ENCODE data around the gene BDH2. TPM values are rescaled to one million over a fixed set of nuclear protein-coding genes. Genes with fewer than 3 reads are reported as not detected.

BDH2 gene
- 58.6 and 68.1 TPM in 2 replicates for total RNA-seq (2014; rRNA removed)
- 40.1 TPM for polyA plus RNA-seq (2012)

DNA sequence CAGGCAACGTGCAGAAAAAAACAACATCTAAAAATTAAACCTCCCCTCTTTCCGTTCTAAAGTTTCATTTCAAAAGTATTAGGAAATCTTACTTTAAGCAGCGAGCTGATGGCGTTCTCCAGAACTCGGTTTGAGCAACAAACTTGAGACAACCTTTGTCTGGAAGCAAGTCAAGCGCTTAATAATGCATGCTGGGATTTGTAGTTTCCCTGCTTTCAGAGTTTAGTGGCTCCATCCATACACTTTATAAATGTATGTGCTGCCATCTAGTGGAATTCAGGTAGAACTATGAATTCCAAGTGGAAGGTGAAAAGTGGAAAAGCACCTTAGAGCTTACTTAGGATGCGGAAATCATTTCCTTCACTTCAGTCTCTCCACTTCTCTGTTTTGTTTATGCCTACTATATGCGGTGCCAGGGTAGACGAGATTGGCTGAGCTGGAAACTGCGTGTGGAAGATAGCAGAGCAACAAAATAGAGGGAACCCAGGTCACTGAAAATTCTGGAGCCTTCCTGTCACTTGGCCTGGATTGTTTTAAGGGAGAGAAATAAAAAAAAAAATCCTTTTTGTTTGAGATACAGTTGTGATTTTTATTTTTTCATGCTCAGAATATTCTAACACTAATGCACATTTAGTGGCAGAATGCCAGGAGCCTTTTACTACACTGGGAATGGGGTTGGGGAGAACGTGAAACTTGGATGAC is at the start of gene BDH2:
BDH2 (minus strand) TSS at position 144 of the 702 bp plus-strand sequence. CDS start 3,580 bp downstream, outside the sequence.
- DNase-seq (ENCODE audit: low read depth) = peak; percentile 95

DNA sequence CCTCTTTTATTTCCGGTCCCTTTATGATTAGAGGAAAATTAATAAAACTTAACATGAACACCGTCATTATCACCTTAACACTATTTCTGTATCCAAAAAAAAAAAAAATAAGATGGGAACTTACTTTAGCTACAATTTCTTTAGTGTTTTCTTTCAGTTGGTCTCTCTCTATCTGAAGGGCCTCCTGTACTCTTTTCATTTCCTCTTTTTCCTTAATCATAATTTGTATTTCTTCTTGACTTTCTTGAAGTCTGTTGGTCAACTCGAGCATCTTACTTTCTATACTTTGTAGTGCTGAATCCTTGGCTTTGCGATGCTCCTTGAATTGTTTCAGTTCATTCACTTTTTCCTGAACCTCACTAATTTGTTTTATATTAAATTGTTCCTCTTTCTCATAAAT is 45.3 kb upstream of the BDH2 start:
- DNase-seq (ENCODE audit: low read depth) = no peak

DNA sequence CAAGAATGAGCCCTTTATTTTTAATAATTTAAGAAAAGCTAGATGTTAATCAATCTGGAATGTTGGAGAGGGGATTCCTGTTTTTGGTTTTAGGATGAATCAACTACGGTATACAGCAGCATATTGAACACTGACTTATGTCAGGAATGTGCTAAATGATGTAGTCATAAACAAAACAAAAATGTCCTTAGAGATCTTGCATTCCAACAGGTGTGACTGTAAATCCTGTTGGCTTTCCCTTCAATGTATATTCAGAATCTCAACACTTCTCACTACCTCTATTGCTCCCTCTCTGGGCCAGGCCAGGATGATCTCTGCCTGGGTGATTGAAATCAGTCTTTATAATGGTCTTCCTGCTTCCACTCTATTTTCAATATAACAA is 37.8 kb upstream of the BDH2 start:
- peak; percentile 54 for DNase-seq (ENCODE audit: low read depth)

DNA sequence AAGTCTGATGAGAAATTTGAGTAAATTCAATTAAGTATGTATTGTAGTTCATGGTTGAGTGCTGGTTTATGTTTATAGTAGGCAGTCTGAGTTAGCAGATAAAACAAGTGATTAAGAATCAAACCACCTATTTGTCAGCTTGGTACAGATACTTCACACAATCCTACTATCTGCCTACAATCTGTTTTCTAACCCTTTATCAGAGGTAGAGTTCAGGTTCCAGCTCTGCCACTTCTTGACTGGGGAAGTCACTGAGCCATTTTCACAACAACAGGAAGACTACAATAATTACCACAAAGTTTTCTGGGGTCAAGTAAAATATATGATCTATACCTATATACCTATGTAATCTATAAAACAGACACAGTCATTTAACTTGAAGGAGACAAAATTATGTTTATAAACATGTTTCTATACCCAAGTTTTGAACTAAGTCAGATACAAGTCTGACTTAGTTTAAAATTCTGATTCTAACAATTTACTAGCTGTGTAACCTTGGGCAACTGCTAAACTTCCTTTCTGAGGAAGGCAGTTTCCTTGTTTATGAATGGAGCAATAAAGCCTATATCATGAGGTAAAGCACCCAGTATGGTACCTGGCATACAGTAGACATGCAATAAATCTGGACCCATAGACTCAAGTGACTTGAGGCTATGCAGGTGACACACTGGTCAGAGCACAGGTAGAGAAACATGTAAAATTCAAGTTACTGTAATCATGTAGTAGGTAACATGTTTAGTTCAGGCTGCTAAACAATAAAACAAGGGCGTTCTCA is 37.2 kb upstream of the BDH2 start:
- no peak for DNase-seq (ENCODE audit: low read depth)

DNA sequence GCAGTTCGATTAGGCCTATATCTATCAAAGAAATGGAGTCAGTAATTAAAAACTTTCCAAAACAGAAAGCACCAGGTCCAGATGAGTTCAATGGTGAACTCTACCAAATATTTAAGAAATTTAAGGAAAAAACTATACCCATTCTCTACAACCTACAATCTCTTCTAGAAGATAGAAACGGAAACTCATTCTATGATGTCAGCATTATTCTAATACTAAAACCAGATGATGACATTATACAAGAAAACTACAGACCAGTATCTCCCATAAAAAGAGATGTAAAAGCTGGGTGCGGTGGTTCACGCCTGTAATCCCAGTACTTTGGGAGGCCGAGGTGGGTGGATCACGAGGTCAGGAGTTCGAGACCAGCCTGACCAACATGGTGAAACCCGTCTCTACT is 29.5 kb upstream of the BDH2 start:
- DNase-seq (ENCODE audit: low read depth) = no peak

DNA sequence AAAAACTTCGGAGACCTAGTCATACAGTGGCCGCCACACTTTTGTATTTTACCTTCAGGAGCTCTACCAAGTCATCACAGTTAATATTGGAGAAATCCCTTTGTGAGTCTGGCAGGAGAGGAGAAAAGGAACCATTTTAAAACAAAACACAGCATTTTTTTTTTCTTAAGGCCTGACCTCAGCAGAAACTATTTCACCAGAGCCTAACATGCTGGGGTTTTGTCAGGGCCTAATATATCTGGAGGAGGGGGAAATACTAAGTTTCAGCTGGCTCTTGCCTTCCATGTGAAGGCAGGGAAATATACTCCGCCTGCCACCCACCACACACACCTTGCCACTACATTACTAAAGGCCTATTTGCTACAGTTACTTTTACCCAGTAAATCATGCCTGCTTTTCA is 26.5 kb upstream of the BDH2 start:
- DNase-seq (ENCODE audit: low read depth) = no peak

DNA sequence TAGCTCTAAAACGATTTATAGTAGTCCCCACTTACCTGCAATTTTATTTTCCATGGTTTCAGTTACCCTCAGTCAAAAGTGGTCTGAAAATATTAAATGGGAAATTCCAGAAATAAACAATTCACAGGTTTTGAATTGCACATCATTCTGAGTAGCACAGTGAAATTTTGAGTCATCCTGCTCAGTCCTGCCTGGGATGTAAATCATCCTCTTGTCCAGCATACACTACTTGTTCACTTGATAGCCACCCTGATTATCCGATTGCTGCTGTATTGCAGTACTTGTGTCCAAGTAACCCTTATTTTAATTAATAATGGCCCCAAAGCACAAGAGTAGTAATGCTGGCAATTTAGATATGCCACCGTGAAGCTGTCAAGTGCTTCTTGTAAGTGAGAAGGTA is 23.5 kb upstream of the BDH2 start:
- peak; percentile 18 for DNase-seq (ENCODE audit: low read depth)

DNA sequence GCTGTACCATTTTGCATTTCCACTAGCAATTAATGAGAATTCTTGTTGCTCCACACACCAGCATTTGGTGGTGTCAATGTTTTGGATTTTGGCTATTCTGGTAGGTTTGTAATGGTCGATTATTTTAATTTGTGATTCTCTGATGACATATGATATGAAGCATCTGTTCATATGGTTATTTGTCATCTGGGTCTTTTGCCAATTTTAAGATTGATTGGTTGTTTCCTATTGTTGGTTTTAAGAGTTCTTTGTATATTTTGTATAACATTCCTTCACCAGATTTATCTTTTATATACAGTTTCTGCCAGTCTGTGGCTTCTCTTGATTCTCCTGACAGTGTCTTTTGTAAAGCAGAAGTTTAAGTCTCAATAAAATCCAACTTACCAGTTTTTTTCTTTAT is 18.5 kb upstream of the BDH2 start:
- DNase-seq (ENCODE audit: low read depth) = peak; percentile 34

DNA sequence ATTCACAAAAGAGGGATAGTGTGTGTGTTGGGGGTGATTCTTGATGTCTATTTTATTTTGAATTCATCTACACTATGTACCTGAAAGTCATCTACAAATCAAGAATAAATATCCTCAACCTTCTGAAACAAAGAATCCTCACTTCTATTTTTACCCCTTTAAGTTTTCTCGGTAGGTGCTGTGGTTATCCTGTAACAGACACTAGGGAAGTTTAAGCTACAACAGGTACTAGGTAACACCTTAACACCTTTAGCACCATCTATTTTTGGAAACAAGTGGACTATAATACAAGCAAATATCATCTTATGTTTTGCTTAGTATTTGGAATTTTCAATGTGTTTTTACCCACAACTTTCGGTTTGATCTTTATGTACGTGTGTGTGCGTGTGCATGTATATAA is 12.0 kb upstream of the BDH2 start:
- no peak for DNase-seq (ENCODE audit: low read depth)

DNA sequence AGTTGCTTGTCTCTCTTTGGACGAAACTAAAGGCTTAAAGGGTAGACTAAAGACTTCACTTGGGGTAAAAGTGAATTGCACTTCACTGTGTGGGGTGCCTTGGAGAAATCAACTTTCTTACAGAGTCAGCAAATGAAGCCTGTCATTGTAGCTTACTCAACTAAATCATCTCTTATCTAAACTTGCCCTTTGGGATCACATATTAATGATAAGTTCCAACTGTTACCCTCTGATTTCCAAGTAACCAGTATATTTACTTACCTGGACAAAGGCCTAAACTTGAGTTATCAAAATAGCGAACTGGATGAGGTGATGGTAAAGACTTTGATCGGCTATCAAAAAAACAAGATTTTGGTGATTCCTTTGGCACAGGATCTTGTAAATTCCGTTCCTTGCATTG is 8.9 kb upstream of the BDH2 start:
- no peak for DNase-seq (ENCODE audit: low read depth)

DNA sequence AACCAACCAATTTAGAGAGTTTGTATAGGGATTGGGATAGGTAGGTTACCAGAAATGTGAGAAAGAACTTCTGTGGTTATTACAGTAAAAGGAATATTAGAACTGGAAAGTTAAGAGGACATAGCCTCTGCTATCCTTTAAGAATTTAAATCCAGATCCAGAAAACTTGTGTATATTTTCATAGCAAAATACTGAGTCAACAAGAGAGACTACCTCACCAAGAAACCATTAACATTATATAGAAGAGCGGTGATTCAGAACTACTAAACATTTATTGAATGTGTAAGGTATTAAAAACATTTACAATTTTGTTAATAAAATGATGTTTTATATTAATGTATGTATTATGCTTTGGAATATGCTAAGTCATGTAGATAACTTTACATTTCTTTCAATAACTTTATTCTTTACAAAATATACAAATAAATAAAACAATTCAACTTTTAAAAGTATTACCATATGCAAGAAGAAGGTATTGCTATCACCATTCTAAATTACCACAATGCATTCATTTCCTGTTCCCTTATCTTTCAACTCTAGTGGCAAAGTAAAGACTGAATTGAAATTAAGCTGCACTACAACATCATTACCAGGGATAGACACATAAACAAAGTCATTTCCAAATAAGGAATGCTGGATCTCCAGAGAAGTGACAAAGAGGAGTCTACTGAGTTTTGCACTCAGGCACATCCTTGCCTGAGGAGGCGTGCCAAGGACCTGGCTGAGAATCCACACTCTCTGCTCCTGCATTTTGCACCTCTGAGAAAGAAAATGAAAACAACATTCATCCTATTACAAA is 6.1 kb upstream of the BDH2 start:
- DNase-seq (ENCODE audit: low read depth) = no peak

DNA sequence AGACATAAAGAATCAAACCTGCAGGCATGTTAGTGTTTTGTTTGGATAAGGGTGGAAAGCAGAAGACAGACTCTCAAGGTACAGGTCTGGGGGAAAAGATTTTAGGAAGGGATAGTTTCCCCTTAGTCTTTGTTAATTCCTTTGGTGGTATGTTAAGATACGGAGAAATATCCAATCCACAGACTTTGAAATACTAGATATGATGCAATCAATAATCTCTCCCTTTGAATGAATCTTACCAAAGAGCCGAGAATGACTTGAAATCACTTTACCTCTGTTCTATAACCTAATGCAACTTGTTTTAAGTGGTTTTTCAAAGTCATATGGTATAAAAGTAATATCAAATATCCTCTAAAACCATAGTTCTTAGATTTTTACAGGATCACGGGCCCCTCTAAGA is 5.3 kb upstream of the BDH2 start:
- no peak for DNase-seq (ENCODE audit: low read depth)

DNA sequence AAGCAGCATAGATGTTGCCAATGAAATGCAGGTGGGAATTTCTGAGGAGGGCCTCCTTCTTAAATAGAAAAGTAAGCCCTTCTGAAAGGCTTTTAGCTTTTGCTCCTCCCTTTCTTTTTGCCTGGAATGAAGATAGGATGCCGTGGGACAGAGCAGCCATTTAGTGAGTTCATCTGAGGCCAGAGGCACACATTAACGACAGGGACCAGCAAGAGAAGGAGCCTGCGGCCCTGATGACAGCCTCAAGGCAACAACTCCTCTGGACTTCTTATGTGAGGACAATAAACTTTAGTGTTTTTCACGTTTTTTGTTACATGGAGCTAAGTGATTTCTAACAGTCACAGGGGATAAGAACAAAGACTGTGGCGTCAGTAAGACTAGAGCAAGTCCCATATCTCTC is 1.1 kb upstream of the BDH2 start:
- DNase-seq (ENCODE audit: low read depth) = no peak

DNA sequence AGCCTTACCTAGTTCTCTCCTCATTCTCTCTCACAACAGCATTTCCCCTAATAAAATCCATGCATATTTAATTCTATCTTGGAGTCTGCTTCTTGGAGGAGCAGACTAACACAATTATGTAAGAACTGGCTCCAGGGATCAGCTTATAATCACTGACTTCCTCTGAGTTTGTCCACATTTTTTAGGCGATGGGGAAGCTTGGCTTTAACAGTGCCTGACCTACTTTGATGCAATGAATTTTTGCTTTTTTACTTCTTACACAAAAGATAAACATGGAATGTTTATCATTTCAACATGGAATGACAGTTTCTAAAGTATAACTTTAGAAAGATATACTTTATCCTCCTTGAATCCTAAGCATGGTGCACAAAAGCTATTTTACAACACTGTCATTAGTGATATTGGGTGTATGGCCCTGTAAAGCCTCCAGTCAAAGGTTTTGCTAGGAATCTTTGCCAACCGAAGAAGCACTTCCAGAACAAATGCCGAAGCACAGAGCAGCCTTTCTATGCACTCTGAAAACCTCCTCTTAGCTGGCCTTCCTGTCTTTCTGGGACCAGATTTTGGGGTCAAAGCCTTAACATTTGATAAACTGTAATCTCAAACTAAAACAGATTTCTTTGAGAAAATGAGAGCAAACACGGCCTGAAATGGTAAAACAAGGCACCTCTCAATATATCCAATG is 736 bp downstream of the BDH2 start:
- no peak for DNase-seq (ENCODE audit: low read depth)

DNA sequence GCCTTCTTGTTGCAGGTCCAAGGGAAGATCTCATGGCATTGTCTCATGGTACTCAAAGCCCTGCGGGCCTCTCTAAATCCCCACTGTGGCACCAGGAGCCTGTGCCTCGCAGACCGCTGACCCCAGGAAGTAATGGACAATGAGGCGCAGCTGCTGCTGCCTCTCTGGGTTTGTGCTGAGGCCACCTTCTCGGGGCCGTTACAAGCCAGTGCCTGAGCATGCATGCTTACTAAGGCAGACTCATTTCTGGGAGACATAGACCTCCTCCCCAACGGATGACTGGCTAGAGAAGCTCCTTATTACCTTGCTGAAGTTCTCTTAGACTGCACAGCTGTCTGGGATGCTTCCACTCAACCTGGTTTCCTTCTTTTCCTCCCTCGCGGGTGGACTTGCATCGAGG is 1.3 kb downstream of the BDH2 start:
- peak; percentile 70 for DNase-seq (ENCODE audit: low read depth)

DNA sequence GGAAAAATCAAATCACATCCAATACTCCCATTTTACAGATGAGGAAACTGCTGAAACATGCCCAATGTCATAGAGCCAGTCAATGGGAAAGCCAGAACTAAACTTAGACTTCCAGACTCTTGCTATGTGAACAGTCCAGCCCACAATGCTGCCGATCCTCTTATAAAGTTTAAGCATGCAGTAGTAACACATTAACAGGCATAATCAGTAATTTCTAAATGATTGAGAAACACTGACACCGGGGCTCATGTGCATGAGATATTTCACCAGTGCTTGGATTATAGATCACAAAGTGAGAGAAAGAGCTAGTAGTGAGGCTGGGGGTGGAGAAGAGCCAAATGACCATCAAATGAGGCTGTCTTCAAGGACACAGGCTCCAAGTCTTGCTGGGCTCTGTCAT is 2.5 kb downstream of the BDH2 start:
- no peak for DNase-seq (ENCODE audit: low read depth)

DNA sequence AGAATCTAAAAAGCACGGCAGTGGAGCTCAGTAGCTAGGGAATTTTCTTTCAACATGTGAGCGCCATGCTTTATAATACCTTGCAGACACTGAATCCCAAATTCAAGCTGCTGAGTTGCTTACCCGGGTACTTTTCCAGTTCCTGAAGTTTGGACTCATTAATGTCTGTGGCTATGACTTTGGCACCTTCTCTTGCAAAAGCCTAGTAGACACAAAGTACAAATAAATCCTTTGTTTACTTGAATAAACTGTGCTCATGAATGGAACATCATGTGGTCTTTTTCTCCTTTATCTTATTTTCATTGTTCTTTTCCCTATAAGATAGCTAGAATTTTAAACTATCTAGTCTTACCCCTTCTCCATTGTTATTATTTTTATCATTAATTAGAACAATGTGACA is 4.6 kb downstream of the BDH2 start:
- DNase-seq (ENCODE audit: low read depth) = no peak

DNA sequence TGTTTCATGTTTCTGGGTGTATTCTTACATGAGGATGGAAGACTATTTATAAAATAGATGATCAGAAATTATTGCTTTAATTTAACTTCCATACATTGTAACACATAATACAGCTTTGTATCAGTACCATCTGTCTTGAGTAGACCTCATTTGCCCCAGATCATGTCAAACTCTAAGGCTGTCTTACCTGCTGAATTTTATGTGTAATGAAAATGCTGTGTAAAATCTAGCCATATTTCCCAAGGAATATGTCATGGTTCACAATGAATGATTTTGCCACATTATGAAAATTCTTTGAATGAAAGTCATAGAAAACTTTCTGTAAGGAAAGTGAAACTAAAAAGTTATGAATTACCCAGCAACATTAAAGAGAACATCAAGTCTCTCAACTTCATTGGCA is 7.4 kb downstream of the BDH2 start:
- DNase-seq (ENCODE audit: low read depth) = no peak

DNA sequence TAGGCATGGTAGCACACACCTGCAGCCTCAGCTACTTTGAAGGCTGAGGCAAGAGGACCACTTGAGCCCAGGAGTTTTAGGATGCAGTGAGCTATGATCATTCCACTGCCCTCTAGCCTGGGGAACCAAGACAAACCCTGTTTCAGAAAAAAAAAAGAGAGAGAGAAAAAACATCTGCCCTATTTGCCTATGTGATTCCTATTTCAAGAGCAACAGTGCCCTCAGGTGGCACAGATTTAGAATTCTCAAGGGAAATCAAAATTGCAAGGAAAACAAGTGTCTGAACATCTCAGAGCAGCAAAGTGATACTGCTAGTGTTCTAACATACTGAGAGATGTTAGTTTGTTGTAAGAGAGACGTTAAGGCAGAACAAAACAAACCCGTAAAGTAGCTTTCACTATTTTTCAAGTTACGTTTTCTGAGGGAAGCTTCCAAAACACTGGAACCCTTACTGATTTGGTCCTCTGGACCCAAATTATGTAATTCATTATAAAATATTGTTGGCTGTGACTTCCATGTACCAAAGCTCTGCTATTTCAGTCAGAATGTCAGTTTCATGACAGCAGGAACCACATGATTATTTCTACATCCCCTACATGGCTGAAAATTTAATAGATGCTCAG is 7.9 kb downstream of the BDH2 start:
- DNase-seq (ENCODE audit: low read depth) = peak; percentile 71

DNA sequence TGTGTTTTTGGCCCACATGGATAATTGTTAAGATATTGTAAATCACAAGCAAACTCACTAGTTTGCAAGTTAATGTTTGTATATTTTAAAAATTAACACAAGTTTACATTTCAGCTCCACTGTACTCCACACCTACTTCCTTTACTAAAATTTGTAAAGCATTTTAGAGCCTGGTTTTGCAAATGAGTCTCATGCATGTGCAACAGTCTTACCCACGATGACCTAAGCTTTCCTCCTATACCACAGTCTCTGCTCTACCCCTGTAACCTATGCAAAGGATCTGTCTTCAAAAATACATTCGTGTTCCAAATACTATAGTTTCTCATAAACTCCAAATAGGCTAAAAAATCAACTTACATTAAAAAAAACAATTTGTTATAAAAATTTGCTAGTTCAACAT is 10.2 kb downstream of the BDH2 start:
- DNase-seq (ENCODE audit: low read depth) = no peak

DNA sequence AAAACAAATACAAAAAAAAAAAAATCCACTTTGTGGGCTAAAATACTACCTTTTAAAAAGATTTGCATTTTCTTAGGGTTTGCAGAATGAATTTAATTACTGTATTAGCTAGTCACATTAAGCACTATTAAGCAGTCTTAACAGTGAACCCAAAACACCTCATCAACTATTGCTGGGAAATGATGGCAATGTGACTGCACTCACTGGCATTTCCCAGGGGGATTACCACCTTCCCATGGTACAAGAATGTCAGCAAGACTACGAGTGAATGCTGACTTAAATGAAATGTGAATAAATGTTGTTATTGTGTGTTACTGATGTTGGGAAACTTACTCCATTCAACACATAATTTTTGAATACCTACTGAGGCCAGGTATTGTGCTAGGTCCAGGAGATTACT is 13.1 kb downstream of the BDH2 start:
- DNase-seq (ENCODE audit: low read depth) = no peak

Measured in LHCN-M2 (cell line).